Loucy (cell line): ENCODE measurements around the gene TNFRSF8.

Source experiments
- CTCF ChIP-seq: fragments of 200-600 bp; sonication (generic); conservative IDR thresholded peaks from 2 replicates; pipeline ENCODE4 v1.5.1; 2014; ENCODE audit warnings: mild to moderate bottlenecking, antibody characterized with exemption, low read length
- EZH2phosphoT487 ChIP-seq: fragments of 200-600 bp; IDR thresholded peaks from 2 replicates; pipeline ENCODE4 v1.6.1; 2018; ENCODE audit warnings: antibody characterized with exemption, mild to moderate bottlenecking, moderate library complexity, borderline replicate concordance

- TF ChIP-seq CTCF (no peak), EZH2phosphoT487 (no peak)
Measured at GRCh38 chr1:12034381-12034801, 28.7 kb upstream of the TNFRSF8 start.
